ENCODE measurements around the gene MPIG6B. TPM values are rescaled to one million over a fixed set of nuclear protein-coding genes. Genes with fewer than 3 reads are reported as not detected.

MPIG6B gene
- polyA plus RNA-seq, 2 of the 4 experiments (the other 2 are of a cell fraction): not detected

DNA sequence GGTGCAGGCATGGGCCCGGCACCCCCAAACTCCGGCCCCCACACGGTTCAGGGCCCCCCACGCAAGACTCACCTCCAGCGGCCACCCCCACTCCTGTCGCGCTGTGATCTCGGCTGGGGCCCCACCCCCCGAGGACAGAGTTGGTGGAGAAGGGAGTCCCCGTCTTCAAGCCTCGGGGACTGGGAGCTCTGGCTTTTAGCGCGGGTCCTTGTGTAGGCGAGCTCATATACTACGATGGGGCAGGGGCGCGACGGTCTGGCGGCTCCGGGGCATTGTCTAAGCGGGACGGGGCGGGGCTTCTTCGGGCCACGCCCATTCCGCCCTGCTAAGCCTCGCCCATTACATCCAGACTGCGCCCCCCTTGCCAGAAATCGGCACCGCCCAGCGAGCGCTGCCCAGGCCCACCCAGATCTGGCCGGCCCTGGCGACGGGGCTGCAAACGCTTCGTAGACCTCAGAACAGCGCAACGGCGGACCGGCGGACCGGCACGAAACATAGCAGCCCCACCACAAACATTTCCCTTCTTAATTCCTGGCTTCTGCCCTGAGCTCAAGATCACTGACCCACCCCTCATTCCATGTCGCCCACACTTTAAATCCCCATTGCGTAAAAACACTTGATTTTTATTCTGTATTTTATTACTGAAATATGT lies 6.9 kb downstream of the MPIG6B start:
- DNase-seq (ENCODE audit: low read depth in 1 of 2, low spot score in 1 of 2): peak; percentile 53 to 81
- 9% methylated on average over 23 of the region's 46 CpGs for WGBS (ENCODE audit: missing lambda C conversion rate)
- Histone ChIP-seq H3K4me2 (peak overlapping the region; percentile 83), H3K9me3 (no peaks in the 10 kb centered on the region), H3K4me1 (peaks cover 17% of the 10 kb centered on the region), H3K4me3 (peak overlapping the region; percentile 58), H3K27ac (peak overlapping the region; percentile 76 to 95)
- peak; percentile 63 to 83 for ATAC-seq
- CTCF ChIA-PET: interaction anchor here (0.6 to 4.7 kb wide), 22 partner anchors 9 to 222 kb away, joined by 3 to 30 read pairs (median 5); partner anchors contain the start of genes LSM2, LY6G5C, LY6G6D and MSH5
- POLR2A ChIA-PET: interaction anchor here (0.5 to 2.0 kb wide), 6 partner anchors 9 to 189 kb away, joined by 3 to 9 read pairs (median 4); partner anchors contain the start of genes ABHD16A, DDX39B, HSPA1A and HSPA1B
- no peak for FAIRE-seq
- TF ChIP-seq, protein P1, sequence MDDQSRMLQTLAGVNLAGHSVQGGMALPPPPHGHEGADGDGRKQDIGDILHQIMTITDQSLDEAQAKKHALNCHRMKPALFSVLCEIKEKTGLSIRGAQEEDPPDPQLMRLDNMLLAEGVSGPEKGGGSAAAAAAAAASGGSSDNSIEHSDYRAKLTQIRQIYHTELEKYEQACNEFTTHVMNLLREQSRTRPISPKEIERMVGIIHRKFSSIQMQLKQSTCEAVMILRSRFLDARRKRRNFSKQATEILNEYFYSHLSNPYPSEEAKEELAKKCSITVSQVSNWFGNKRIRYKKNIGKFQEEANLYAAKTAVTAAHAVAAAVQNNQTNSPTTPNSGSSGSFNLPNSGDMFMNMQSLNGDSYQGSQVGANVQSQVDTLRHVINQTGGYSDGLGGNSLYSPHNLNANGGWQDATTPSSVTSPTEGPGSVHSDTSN (IDR thresholded peaks at IDR 0.05): peak; percentile 90
- TF ChIP-seq CBX8 (IDR thresholded peaks at IDR 0.05): no peak
- no peak for TF ChIP-seq ZNF302 (CRISPR knock-in tag; IDR thresholded peaks at IDR 0.05)
- TF ChIP-seq, protein P2, sequence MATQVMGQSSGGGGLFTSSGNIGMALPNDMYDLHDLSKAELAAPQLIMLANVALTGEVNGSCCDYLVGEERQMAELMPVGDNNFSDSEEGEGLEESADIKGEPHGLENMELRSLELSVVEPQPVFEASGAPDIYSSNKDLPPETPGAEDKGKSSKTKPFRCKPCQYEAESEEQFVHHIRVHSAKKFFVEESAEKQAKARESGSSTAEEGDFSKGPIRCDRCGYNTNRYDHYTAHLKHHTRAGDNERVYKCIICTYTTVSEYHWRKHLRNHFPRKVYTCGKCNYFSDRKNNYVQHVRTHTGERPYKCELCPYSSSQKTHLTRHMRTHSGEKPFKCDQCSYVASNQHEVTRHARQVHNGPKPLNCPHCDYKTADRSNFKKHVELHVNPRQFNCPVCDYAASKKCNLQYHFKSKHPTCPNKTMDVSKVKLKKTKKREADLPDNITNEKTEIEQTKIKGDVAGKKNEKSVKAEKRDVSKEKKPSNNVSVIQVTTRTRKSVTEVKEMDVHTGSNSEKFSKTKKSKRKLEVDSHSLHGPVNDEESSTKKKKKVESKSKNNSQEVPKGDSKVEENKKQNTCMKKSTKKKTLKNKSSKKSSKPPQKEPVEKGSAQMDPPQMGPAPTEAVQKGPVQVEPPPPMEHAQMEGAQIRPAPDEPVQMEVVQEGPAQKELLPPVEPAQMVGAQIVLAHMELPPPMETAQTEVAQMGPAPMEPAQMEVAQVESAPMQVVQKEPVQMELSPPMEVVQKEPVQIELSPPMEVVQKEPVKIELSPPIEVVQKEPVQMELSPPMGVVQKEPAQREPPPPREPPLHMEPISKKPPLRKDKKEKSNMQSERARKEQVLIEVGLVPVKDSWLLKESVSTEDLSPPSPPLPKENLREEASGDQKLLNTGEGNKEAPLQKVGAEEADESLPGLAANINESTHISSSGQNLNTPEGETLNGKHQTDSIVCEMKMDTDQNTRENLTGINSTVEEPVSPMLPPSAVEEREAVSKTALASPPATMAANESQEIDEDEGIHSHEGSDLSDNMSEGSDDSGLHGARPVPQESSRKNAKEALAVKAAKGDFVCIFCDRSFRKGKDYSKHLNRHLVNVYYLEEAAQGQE (IDR thresholded peaks at IDR 0.05): peak; percentile 30; the same call in 1 of the 2 replicates
- peak; percentile 76; the same call in 1 of the 2 replicates for TF ChIP-seq HOXA7 (CRISPR knock-in tag; IDR thresholded peaks at IDR 0.05)
- TF ChIP-seq FOSB (CRISPR knock-in tag; IDR thresholded peaks at IDR 0.05): peak; percentile 86
- peak; percentile 23 to 73; a peak in 3 of 5 replicates for TF ChIP-seq JUN (IDR thresholded peaks at IDR 0.05)
- no peak for TF ChIP-seq HOXB5 (CRISPR knock-in tag; IDR thresholded peaks at IDR 0.05)
- TF ChIP-seq TFCP2L1 (CRISPR knock-in tag; IDR thresholded peaks at IDR 0.05): peak; percentile 48; the same call in 1 of the 2 replicates
- TF ChIP-seq, protein P3, sequence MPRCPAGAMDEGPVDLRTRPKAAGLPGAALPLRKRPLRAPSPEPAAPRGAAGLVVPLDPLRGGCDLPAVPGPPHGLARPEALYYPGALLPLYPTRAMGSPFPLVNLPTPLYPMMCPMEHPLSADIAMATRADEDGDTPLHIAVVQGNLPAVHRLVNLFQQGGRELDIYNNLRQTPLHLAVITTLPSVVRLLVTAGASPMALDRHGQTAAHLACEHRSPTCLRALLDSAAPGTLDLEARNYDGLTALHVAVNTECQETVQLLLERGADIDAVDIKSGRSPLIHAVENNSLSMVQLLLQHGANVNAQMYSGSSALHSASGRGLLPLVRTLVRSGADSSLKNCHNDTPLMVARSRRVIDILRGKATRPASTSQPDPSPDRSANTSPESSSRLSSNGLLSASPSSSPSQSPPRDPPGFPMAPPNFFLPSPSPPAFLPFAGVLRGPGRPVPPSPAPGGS (IDR thresholded peaks at IDR 0.05): peak; percentile 44; the same call in 1 of the 3 replicates
- TF ChIP-seq KDM1A (IDR thresholded peaks at IDR 0.05; ENCODE audit: low read depth): no peak
- TF ChIP-seq MAZ (IDR thresholded peaks at IDR 0.05; ENCODE audit: borderline replicate concordance, low read depth, low read length): no peak
- TF ChIP-seq, protein P4, sequence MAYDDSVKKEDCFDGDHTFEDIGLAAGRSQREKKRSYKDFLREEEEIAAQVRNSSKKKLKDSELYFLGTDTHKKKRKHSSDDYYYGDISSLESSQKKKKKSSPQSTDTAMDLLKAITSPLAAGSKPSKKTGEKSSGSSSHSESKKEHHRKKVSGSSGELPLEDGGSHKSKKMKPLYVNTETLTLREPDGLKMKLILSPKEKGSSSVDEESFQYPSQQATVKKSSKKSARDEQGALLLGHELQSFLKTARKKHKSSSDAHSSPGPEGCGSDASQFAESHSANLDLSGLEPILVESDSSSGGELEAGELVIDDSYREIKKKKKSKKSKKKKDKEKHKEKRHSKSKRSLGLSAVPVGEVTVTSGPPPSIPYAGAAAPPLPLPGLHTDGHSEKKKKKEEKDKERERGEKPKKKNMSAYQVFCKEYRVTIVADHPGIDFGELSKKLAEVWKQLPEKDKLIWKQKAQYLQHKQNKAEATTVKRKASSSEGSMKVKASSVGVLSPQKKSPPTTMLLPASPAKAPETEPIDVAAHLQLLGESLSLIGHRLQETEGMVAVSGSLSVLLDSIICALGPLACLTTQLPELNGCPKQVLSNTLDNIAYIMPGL (CRISPR knock-in tag; IDR thresholded peaks at IDR 0.05; ENCODE audit: borderline replicate concordance): 0 out of 2 replicates have a peak, but pooled peaks have one; percentile 35

DNA sequence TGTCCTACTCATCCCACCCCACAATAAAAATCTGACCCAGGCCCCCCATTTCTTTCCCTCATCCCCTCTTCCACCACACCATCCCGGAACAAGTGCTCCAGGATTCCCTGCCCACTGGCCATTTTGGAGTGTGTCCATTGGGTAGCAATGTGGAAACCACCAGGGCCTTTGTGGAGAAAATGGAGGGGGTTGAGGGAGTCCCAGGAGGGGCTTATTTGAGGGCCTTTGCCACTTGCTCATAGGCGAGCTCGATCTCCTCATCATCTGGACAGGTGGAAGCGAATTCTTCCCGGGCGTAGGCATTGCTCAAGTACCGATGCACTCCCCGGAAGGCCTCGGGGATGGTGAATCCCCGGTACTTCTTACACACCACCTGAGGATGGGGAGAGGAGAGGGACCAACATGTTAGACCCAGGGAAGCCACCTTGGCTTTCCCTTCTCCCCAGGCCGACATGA lies 7.5 kb downstream of the MPIG6B start:
- DNase-seq (ENCODE audit: low read depth in 1 of 2, low spot score in 1 of 2) (no peak), FAIRE-seq (no peak), ATAC-seq (no peak)
- peaks cover 17% of the 10 kb centered on the region for H3K4me1 ChIP-seq
- POLR2A ChIA-PET: interaction anchor here (0.5 to 2.0 kb wide), 5 partner anchors 9 to 189 kb away, joined by 3 to 9 read pairs (median 4); partner anchors contain the start of genes DDX39B, HSPA1A, HSPA1B and HSPA1L
- H3K4me3 ChIP-seq: peak overlapping the region; percentile 58; the same call in 2 of the 3 replicates
- CTCF ChIA-PET: interaction anchor here (0.6 to 4.7 kb wide), 9 partner anchors 9 to 222 kb away, joined by 3 to 30 read pairs (median 6); partner anchors contain the start of genes LSM2, LY6G5C and MSH5
- H3K9me3 ChIP-seq: no peaks in the 10 kb centered on the region
- 87% methylated on average over 11 of the region's 11 CpGs for WGBS (ENCODE audit: missing lambda C conversion rate)
- peak overlapping the region; percentile 83 for H3K4me2 ChIP-seq
- H3K27ac ChIP-seq: peak overlapping the region in 1 of 2 experiments; percentile 95; a peak in 4 of 6 replicates
- TF ChIP-seq ZFP36 (IDR thresholded peaks at IDR 0.05; ENCODE audit: borderline replicate concordance, partially characterized antibody) (no peak), JUNB (IDR thresholded peaks at IDR 0.05) (no peak), BHLHE40 (IDR thresholded peaks at IDR 0.05; ENCODE audit: low read depth, low read length) (no peak), TFCP2L1 (CRISPR knock-in tag; IDR thresholded peaks at IDR 0.05) (no peak), JUN (IDR thresholded peaks at IDR 0.05) (no peak), EHF (CRISPR knock-in tag; IDR thresholded peaks at IDR 0.05) (no peak), ESRRA (IDR thresholded peaks at IDR 0.05; ENCODE audit: borderline replicate concordance, low read length) (no peak), NR3C1 (IDR thresholded peaks at IDR 0.05) (no peak), MAZ (IDR thresholded peaks at IDR 0.05; ENCODE audit: borderline replicate concordance, low read depth, low read length) (no peak)
- TF ChIP-seq, protein P5, sequence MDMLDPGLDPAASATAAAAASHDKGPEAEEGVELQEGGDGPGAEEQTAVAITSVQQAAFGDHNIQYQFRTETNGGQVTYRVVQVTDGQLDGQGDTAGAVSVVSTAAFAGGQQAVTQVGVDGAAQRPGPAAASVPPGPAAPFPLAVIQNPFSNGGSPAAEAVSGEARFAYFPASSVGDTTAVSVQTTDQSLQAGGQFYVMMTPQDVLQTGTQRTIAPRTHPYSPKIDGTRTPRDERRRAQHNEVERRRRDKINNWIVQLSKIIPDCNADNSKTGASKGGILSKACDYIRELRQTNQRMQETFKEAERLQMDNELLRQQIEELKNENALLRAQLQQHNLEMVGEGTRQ (IDR thresholded peaks at IDR 0.05): no peak
